PFSK-1 (cell line): Measurements from ENCODE around the gene PEX6.

Experiments
- POLR2AphosphoS5 ChIP-seq: IDR thresholded peaks from 2 replicates; pipeline ENCODE4 v1.6.1; 2012; ENCODE audit warnings: low read depth, mild to moderate bottlenecking, control low read depth, low read length, moderate library complexity
- REST ChIP-seq, 2 experiments: IDR thresholded peaks; 2 replicates each; pipeline versions ENCODE4 v1.6.1 to v1.8.0; 2011 to 2012; ENCODE audit warnings: low read depth in 2 of 2, low read length in 2 of 2, control low read depth in 1 of 2, inconsistent platforms in 1 of 2, mild to moderate bottlenecking in 1 of 2, moderate library complexity in 1 of 2; ENCODE audit not compliant: insufficient read depth in 1 of 2
- TAF1 ChIP-seq: IDR thresholded peaks from 2 replicates; pipeline ENCODE4 v1.6.1; 2012; ENCODE audit warnings: low read length, control low read depth, borderline replicate concordance; ENCODE audit not compliant: insufficient read depth

GRCh38 chr6:42961020-42961470 lies 17.9 kb downstream of the PEX6 start:
- TF ChIP-seq POLR2AphosphoS5 (no peak), REST (IDR thresholded peaks at IDR 0.05; ENCODE audit: insufficient read depth in 1 of 2, low read depth in 2 of 2, low read length in 2 of 2) (no peak), TAF1 (no peak)
